Stimulated activated CD8-positive, alpha-beta memory T cell treated with anti-CD3 and anti-CD28 coated beads, Interleukin-4, amount 100 ng/mL, for 1 hour (primary cell): ENCODE measurements around the gene LHFPL3.
A peak's percentile ranks its signal among the peaks of the same experiment; 100 is the strongest.
"Not testable (repeated sequence)": the region's sequence is repeated elsewhere in the genome, so short reads cannot be mapped to it uniquely, and the experiment has no call there.

ENCODE experiments used
- DNase-seq, 2 donors: peaks; one replicate each; pipeline ENCODE4 v3.0.0-alpha.2; 2020; ENCODE audit warnings: low read depth in 2 of 2, low spot score in 1 of 2

The LHFPL3 gene

DNA sequence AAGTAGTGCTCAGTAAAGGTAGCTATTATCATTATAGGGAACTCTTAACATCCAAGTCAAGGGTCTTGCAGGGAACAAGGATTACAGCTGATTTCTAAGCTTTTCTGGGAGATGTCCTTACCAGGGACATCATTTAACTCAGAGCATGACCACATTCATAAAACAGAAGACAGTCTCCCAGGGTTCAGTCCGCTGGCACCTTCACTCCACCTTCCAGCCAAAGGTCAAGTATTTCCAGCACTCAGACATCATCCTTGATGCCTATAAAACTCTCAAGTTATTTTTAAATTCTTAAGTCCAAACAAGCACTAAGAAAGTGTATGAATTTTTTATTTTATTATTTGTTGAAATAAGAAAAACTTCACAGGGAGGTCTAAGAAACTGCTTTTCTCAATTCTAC, 565.9 kb downstream of the LHFPL3 start:
- DNase-seq = no peak

GRCh38 chr7:104894726-104895521, 566.5 kb downstream of the LHFPL3 start:
- DNase-seq = no peak

DNA sequence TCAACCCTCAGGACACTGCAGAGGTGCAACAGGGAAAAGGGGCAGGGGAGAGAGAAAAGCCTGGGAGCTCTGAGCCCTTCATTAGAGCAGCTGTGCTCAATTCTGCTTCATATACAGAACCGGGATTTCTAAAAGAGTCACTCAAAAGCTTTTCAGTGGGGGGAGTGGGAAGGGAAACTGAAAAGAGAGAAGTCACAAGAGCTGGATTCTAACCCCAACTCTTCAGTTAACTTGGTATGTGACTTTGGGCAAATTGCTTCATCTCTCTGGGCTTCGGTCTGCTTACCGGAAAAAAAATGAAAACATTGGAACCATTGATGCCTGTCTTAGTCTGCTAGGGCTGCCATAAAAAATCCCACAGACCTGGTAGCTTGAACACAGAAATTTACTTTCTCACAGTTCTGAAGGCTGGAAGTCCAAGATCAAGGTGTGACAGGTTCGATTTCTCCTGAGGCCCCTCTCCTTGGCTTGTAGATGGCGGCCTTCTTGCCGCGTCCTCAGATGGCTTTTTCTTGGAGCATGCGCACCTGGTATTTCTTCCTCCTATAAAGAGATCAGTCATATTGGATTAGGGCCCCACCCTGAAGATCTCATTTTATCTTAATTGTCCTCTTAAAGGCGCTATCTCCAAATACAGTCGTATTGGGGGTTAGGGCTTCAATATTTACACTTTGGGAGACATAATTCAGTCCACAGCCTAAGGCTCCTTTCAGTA, 567.3 kb downstream of the LHFPL3 start:
- no peak for DNase-seq

DNA sequence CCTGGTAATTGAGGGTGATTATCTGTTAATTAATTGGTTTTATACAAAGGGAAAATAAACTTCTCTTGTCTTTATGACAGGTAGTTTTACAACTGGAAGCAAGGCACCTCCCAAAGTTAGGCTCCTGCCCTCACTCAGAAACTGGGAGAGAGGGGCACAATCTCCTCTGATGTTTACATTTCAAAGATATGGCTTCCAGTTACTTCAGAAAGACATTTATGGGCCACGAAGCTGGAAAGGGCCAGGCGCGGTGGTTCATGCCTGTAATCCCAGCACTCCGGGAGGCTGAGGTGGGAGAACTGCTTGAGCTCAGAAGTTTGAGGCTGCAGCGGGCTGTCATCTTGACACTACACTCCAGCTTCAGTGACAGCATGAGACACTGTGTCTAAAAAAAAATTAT, 570.0 kb downstream of the LHFPL3 start:
- DNase-seq = no peak

DNA sequence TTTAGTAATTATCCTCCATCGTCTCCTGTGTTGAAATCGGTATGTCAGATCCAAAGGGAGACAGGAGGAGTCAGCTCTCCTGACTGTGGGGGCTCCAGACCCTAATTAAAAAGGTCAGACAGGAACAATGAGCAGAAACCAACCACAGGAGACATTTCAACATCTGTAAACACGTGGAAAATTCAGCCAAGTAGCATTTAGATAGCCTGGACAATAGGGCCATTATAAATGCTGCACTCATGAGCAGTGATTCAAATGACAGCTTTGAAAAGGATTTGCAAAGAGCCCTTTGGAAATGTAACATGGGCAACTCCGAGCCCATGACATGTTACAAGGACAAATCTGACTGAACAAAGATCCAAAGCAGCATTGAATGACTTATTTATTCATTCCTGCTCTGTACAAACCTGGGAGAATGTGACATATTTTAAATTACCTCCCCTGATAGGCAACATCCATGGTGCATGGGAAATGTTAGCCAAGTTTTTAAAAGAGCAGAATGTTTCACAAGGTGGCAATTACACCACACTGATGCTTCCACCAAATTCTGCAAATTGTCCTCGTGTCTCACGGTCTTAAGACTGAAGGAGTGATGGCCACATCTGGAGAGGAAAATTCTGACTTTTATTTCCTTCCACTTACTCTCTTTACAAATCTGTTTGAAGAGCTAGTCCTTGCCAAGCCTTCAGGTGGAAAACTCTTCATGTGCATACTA, 572.3 kb downstream of the LHFPL3 start:
- DNase-seq = no peak

DNA sequence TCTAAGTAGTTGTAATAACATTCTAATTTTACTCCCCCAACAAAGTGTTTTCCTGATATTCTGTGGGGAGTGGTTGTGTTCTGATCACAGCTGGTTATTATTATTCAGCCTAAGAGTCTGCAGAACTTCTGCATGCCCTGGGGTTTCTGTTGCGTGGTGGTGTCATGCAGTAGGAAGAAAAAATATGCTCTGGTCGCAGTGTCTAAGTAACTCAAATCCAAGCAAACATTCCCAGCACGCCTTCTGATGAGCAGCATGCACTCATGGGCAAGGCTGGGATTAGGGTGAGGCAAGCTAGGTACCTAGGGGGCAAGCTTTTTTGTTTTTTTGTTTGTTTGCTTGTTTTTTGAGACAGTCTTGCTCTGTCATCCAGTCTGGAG, 572.8 kb downstream of the LHFPL3 start:
- DNase-seq = no peak

GRCh38 chr7:104902183-104902582, 573.8 kb downstream of the LHFPL3 start:
- DNase-seq = no peak

GRCh38 chr7:104903044-104903443, 574.6 kb downstream of the LHFPL3 start:
- DNase-seq = no peak

DNA sequence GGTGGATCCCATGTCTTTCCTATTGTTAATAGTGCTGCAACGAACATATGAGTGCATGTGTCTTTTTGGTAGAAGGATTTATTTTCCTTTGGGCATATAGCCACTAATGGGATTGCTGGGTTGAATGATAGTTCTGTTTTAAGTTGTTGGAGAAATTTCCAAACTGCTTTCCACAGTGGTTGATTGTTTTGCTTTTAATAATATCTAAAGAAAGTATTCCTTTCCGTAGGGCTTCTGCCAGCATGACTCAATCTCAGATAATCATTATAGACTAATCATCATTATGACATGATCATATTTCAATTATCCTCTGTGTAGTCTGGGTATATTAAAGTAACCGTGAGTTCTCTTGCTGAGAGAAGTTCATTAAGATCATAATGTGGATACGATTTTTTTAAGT, 575.4 kb downstream of the LHFPL3 start:
- no peak for DNase-seq

DNA sequence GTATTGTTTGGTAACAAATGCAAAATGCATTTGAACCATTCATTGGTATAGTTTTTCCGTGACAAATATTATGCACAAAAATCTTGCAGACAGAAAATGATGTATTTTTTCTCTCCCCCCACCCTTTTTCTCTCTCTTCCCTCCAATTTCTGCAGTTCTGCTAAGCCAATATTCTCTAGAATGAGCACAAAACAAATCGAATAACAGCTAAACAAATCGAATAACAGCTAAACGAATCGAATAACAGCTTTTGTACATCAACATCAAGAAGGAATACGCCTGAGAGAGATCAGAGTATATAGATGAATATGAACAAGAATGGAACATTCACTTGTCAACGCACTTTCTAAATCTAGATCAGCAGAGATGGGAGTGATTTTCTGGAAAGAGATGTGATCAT, 577.6 kb downstream of the LHFPL3 start:
- DNase-seq = no peak

- no peak for DNase-seq
These were observed 578.2 kb downstream of the LHFPL3 start for GRCh38 chr7:104906556-104906955.

GRCh38 chr7:104908636-104909035, 580.2 kb downstream of the LHFPL3 start:
- no peak for DNase-seq

GRCh38 chr7:104909096-104909495, 580.7 kb downstream of the LHFPL3 start:
- DNase-seq = no peak

DNA sequence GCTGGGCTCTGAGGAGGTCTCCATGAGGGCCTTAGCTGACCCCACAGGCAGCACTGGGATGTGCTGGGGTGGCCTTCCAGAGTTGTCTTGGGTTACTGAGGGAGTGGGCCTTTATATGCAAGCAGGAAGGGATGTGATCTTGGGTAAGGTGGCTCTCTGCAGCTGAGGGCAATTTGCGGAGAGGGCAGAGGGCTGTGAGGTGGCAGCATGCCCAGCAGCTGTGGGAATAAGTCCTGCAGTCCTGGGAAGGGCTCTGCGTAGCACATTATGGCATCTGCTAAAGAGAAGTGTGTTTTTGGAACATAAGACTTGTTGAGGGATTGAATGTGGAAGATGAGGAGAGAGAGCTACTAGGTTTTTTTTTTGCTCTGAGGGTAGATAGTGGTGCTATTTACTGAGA, 586.0 kb downstream of the LHFPL3 start:
- DNase-seq = no peak

GRCh38 chr7:104921596-104921995, 593.2 kb downstream of the LHFPL3 start:
- DNase-seq = no peak

GRCh38 chr7:104922182-104923009, 594.0 kb downstream of the LHFPL3 start:
- DNase-seq = no peak

GRCh38 chr7:104923010-104923421, 594.6 kb downstream of the LHFPL3 start:
- DNase-seq = peak; percentile 30 to 51

DNA sequence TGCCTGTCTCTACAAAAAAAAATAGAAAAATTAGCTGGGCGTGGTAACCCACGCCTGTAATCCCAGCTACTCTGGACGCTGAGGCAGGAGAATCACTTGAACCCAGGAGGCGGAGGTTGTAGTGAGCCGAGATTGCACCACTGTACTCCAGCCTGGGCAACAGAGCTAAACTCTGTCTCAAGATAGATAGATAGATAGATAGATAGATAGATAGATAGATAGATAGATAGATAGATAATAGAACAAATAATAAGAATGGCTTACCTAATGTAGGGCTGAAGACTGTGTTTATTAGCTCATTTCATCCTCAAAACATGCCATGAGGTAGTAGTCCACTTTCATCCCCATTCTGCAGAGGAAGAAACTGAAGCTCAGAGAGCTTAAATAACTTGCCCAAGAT, 597.8 kb downstream of the LHFPL3 start:
- DNase-seq = not testable (repeated sequence)

DNA sequence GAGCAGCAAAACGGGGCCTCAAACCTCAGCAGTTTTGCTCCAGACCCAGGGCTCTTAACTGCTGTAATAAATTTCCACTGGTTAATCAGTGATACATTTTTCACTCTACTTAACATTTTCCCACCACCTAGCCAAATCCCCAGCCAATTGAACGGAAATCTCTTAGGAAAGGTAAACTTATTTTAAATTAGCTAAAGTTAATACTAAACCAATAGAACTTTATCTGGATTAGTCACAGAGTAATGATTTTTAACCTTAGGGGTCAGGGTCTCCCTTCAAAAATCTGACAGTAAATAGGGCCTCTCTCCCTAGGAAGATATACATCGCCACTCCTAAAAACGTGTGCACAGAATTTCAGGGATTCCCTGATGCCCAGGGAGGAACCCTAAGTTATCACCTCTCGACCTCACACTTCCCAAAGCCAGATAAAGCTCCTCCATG, 598.2 kb downstream of the LHFPL3 start:
- no peak for DNase-seq

- DNase-seq = no peak
These were observed 598.7 kb downstream of the LHFPL3 start for GRCh38 chr7:104927055-104927454.
